Activated CD4-positive, alpha-beta T cell treated with anti-CD3 and anti-CD28 coated beads, Interleukin-2, Interleukin-4, amounts not matched to agents 100 ng/mL and 50 ng/mL, durations not matched to agents 16 hours and 8 hours (primary cell): Measurements from ENCODE around the gene GOLT1A.
A peak's percentile ranks its signal among the peaks of the same experiment; 100 is the strongest.

Source experiments
- DNase-seq: peaks from one replicate; pipeline ENCODE4 v3.0.0-alpha.2; 2020; ENCODE audit warnings: low spot score

Gene GOLT1A

DNA sequence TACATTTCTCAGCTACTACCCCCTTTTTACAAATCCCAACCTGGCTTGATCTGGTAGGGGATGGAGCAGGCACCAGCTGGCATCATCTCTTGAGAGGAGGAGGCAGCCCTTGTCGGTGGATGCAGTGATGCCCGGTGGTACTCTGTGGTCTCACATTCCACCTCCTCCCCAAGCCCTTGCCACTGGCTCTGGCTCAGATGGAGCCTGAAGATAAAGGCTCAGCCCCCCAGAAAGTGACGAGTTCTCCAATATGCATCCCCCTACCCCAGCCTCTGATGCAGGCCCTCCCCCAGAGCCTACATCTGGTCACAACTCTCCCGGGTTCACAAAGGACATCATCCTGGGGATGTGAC lies 3.8 kb upstream of the GOLT1A start:
- DNase-seq: no peak

- no peak for DNase-seq
These were observed 3.3 kb upstream of the GOLT1A start for GRCh38 chr1:204216880-204217647.

DNA sequence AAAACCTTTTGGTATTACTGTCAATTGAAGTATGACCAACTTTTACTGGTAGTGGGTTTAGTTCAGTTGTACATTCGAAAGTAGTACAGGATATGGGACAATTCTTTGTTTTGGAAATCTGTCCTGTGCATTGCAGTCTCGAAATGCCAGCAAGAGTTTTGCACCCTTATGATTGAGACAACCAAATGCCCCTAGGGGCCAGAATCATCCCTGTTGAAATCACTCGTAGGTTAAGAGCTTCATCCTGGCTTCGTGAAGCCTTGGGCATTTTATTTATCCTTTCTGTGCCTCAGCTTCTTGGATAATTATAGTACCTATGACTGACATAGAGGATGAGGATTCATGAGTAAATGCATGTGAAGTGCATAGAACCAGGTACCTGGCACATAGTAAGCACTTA lies 2.4 kb upstream of the GOLT1A start:
- no peak for DNase-seq

DNA sequence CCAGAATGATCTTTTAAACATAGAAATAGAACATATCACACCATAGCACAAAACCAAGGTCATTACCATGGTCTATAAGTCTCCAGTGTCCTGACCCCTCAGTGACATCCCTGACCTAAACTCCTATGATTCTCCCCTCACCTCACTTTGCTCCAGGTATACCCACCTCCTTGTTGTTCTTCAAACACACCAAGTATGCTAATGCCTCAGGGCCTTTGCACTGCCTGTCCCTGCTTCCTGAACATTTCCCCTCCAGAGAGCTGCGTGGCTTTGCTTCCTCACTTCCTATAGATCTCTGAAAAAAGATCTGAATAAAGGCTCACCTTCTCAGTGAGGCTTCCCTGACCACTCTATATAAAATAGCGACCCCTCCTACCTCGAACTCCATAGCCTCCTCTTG lies 1.1 kb downstream of the GOLT1A start:
- no peak for DNase-seq

- no peak for DNase-seq
These were observed 2.7 kb downstream of the GOLT1A start for GRCh38 chr1:204211046-204211445.

DNA sequence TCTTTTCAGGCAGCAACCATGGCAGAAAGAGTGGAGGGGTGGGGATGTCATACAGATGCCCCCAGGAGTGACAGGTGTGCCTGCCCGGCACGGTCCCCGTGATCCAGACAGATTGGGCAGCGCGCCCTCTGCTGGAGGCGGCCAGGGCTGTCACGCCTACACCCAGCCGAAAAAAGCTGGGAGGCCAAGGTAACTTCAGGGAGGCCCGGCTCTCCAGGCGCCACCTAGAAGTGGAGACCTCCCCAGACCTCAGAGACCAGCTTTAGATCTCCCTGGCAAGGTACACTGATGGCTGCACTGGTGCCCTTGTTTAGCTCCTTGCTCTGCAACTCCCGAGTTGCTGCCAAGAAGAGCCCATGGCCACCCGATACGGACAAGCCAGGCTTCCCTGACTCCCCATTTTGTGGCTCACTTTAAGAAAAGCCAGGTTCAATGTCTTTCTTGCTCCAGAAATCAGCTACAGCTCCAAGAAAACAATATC lies 6.6 kb downstream of the GOLT1A start:
- DNase-seq: peak; percentile 63

DNA sequence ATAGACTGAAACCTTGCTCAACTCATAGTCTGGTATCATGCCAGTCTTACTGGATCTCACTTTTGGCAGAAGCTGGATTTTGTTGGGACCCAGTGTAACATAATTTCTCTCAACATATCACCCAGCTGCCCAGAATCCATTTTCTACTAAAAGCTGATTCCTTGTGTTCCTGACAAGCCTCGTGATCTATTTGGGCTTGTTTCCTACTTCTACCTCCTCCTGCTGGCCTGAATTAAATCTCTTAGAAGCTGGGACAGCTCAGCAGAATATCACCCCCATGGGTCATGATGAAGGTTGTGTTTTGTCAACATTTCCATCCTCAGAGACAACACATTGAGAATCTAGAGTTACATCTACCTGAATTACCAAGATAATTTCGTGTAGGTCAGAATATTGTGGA lies 7.7 kb downstream of the GOLT1A start:
- DNase-seq: no peak

DNA sequence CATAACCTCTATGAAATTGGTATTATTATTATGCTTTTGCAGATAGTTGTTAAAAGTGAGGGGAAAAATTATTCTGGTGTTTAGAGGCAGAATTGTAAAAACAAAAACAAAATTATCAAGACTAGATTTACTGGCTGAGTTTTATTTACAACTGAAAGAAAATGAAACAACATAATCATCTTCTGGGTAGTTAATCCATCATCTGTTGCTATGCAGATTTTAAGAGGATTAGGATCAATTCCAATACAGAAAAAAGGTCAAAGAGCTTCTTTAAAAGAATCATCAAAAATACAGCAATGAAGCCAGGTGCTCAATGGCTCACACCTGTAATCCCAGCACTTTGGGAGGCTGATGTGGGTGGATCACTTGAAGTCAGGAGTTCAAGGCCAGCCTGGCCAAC lies 8.3 kb downstream of the GOLT1A start:
- no peak for DNase-seq

- DNase-seq: no peak
These were observed 8.8 kb downstream of the GOLT1A start for GRCh38 chr1:204204944-204205343.

GRCh38 chr1:204203206-204203767 lies 10.5 kb downstream of the GOLT1A start:
- DNase-seq: no peak

- no peak for DNase-seq
These were observed 11.3 kb downstream of the GOLT1A start for GRCh38 chr1:204202481-204202880.

- no peak for DNase-seq
These were observed 12.3 kb downstream of the GOLT1A start for GRCh38 chr1:204201348-204202040.

GRCh38 chr1:204199579-204199978 lies 14.2 kb downstream of the GOLT1A start:
- DNase-seq: no peak

DNA sequence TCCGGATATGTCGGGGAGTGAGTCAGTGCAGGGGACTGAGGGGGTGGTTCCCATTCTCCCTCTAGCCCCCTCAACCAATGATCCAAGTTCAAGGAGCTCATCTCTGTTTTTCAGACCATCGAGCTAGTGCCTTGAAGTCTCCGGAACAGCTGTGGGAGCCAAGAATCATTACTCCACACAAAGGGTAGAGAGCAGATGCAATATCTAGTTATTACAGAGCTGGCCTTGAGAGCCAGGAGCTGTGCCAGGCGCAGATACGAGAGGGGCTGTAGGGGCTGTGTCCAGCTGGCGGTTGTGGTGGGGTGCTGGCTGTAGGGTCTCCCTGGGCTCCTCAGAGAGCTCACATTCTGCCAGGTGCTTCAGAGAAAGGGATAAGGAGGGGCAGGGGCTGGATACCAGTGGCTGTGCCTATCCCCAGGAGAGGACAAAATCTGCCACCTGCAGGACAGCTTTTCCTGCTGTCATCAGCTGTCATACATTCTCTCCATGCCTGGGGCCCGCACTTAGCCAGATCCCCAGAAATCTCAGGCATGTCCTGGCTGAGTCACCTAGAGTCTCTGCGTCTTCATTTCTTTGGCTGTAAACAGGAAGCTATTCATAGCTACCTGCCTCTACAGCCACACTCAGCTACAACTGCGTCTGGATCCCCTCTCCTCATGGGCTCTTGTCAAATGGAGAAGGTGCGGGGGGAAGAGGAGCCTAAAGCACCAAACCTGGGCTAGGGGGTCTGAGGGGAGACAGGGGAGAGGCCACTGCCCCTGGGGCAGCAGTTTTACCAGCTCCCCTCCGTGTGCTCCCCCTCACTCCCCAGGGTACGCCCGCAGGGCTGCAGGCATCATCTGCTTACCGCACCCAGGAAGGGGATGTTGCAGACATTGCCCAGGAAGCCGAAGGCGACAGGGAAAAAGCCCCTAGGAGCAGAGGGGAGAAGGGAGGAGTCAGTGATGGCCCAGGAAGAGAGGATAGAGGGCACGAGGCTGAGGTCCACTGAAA lies 15.1 kb downstream of the GOLT1A start:
- no peak for DNase-seq

GRCh38 chr1:204197068-204197467 lies 16.7 kb downstream of the GOLT1A start:
- no peak for DNase-seq

GRCh38 chr1:204196068-204196795 lies 17.6 kb downstream of the GOLT1A start, which contains the start of gene KISS1:
KISS1 (minus strand) TSS chr1:204196491; CDS start chr1:204192876, 3,615 bp downstream.
- DNase-seq: no peak

- no peak for DNase-seq
These were observed 19.0 kb downstream of the GOLT1A start for GRCh38 chr1:204194771-204195170.

- no peak for DNase-seq
These were observed 19.7 kb downstream of the GOLT1A start for GRCh38 chr1:204194080-204194479.

GRCh38 chr1:204192589-204193352 lies 21.0 kb downstream of the GOLT1A start:
- no peak for DNase-seq

GRCh38 chr1:204192046-204192445 lies 21.7 kb downstream of the GOLT1A start:
- no peak for DNase-seq
